Adipocyte (in vitro differentiated cells): ENCODE measurements around the gene KRTAP12-1.
"Not testable (repeated sequence)": the region's sequence is repeated elsewhere in the genome, so short reads cannot be mapped to it uniquely, and the experiment has no call there.

Experiments used
- DNase-seq: peaks from one replicate; pipeline ENCODE4 v3.0.0-alpha.2; 2015; ENCODE audit warnings: low read depth
- H3K27me3 ChIP-seq: replicated peaks from 2 replicates; pipeline ENCODE4 v1.7.0; 2013; ENCODE audit warnings: mild to moderate bottlenecking, low read length, moderate library complexity; ENCODE audit not compliant: control insufficient read depth, insufficient read depth
- H3K36me3 ChIP-seq: 2 replicates; pipeline ENCODE4 v1.7.0; 2013; ENCODE audit warnings: low read length, mild to moderate bottlenecking, moderate library complexity; ENCODE audit not compliant: control insufficient read depth, insufficient read depth, severe bottlenecking
- H3K4me1 ChIP-seq: 2 replicates; pipeline ENCODE4 v1.7.0; 2013; ENCODE audit warnings: mild to moderate bottlenecking, low read length, moderate library complexity; ENCODE audit not compliant: control insufficient read depth, insufficient read depth
- H3K4me3 ChIP-seq: 2 replicates; pipeline ENCODE4 v1.7.0; 2013; ENCODE audit warnings: mild to moderate bottlenecking, low read length, moderate library complexity
- H3K9ac ChIP-seq: 2 replicates; pipeline ENCODE4 v1.7.0; 2013; ENCODE audit warnings: mild to moderate bottlenecking, low read length, moderate library complexity
- H3K9me3 ChIP-seq: 2 replicates; pipeline ENCODE4 v1.7.0; 2013; ENCODE audit warnings: mild to moderate bottlenecking, low read length, moderate library complexity; ENCODE audit not compliant: control insufficient read depth

Gene KRTAP12-1

GRCh38 chr21:44649521-44650100 lies 32.4 kb downstream of the KRTAP12-1 start:
- no peaks in the 10 kb centered on the region for H3K4me1 ChIP-seq
- H3K9me3 ChIP-seq, result peaks cover 5% of the 10 kb centered on the region
- no peaks in the 10 kb centered on the region for H3K36me3 ChIP-seq
- H3K4me3 ChIP-seq, result no peak overlapping the region
- no peak for DNase-seq
- H3K27me3 ChIP-seq, result no peaks in the 10 kb centered on the region
- no peak overlapping the region for H3K9ac ChIP-seq

GRCh38 chr21:44648557-44649311 lies 33.2 kb downstream of the KRTAP12-1 start:
- H3K27me3 ChIP-seq, result no peaks in the 10 kb centered on the region
- DNase-seq, result no peak
- H3K9ac ChIP-seq, result no peak overlapping the region

DNA sequence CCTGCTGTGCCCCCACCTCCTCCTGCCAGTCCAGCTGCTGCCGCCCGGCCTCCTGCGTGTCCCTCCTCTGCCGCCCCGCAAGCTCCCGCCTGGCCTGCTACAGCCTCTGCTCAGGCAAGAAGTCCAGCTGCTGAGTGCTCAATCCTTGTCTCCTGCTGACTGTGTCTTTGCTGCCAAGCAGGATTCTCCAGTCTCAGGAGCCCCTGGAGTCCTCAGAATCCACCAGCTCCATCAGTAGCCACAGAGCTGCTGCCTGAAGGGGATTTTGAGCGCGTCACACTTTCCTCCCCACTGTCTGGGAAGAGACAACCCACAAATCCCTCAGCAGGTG lies 34.8 kb downstream of the KRTAP12-1 start:
- peaks cover 22% of the 10 kb centered on the region for H3K9me3 ChIP-seq
- H3K9ac ChIP-seq, result no peak overlapping the region
- H3K4me1 ChIP-seq, result no peaks in the 10 kb centered on the region
- H3K4me3 ChIP-seq, result no peak overlapping the region
- no peaks in the 10 kb centered on the region for H3K36me3 ChIP-seq
- no peaks in the 10 kb centered on the region for H3K27me3 ChIP-seq
- DNase-seq, result no peak

More at GRCh38 chr21:44648557-44649311, 33.2 kb downstream of the KRTAP12-1 start:
- peaks cover 14% of the 10 kb centered on the region for H3K9me3 ChIP-seq
- no peak overlapping the region for H3K4me3 ChIP-seq
- no peaks in the 10 kb centered on the region for H3K36me3 ChIP-seq
- H3K4me1 ChIP-seq, result no peaks in the 10 kb centered on the region

- not testable (repeated sequence) for H3K27me3 ChIP-seq, H3K36me3 ChIP-seq, H3K9ac ChIP-seq, H3K4me3 ChIP-seq, H3K4me1 ChIP-seq, DNase-seq
- H3K9me3 ChIP-seq, result peaks cover 24% of the 10 kb centered on the region
Observed at GRCh38 chr21:44646366-44647221, 35.4 kb downstream of the KRTAP12-1 start, which contains the start of gene KRTAP10-11. Gene KRTAP10-11 (plus strand): TSS chr21:44646414. CDS start chr21:44646459, 45 bp downstream.

- H3K36me3 ChIP-seq, result no peaks in the 10 kb centered on the region
- no peaks in the 10 kb centered on the region for H3K4me1 ChIP-seq
- H3K9ac ChIP-seq, result no peak overlapping the region
- H3K9me3 ChIP-seq, result peaks cover 32% of the 10 kb centered on the region
- no peak overlapping the region for H3K4me3 ChIP-seq
- DNase-seq, result no peak
- no peaks in the 10 kb centered on the region for H3K27me3 ChIP-seq
Observed at GRCh38 chr21:44644878-44645277, 37.1 kb downstream of the KRTAP12-1 start.

GRCh38 chr21:44643741-44644310 lies 38.1 kb downstream of the KRTAP12-1 start:
- DNase-seq, result no peak
- H3K4me1 ChIP-seq, result no peaks in the 10 kb centered on the region
- no peak overlapping the region for H3K9ac ChIP-seq
- H3K4me3 ChIP-seq, result no peak overlapping the region
- H3K27me3 ChIP-seq, result no peaks in the 10 kb centered on the region
- no peaks in the 10 kb centered on the region for H3K36me3 ChIP-seq
- peaks cover 32% of the 10 kb centered on the region for H3K9me3 ChIP-seq

GRCh38 chr21:44640761-44641160 lies 41.2 kb downstream of the KRTAP12-1 start:
- Histone ChIP-seq H3K4me3 (no peak overlapping the region), H3K9me3 (peaks cover 32% of the 10 kb centered on the region), H3K4me1 (no peaks in the 10 kb centered on the region), H3K36me3 (no peaks in the 10 kb centered on the region), H3K9ac (no peak overlapping the region), H3K27me3 (no peaks in the 10 kb centered on the region)
- DNase-seq, result no peak

GRCh38 chr21:44639331-44639655 lies 42.7 kb downstream of the KRTAP12-1 start:
- no peak for DNase-seq
- no peaks in the 10 kb centered on the region for H3K27me3 ChIP-seq

GRCh38 chr21:44638506-44639330 lies 43.2 kb downstream of the KRTAP12-1 start:
- not testable (repeated sequence) for H3K4me3 ChIP-seq, DNase-seq, H3K36me3 ChIP-seq, H3K27me3 ChIP-seq, H3K9ac ChIP-seq, H3K4me1 ChIP-seq
- peaks cover 18% of the 10 kb centered on the region for H3K9me3 ChIP-seq

More at GRCh38 chr21:44639331-44639655, 42.7 kb downstream of the KRTAP12-1 start:
- Histone ChIP-seq H3K9me3 (peaks cover 24% of the 10 kb centered on the region), H3K4me1 (no peaks in the 10 kb centered on the region), H3K4me3 (no peak overlapping the region), H3K36me3 (no peaks in the 10 kb centered on the region), H3K9ac (no peak overlapping the region)

- H3K9ac ChIP-seq, H3K4me1 ChIP-seq, H3K36me3 ChIP-seq, H3K4me3 ChIP-seq, H3K27me3 ChIP-seq, DNase-seq: not testable (repeated sequence)
- H3K9me3 ChIP-seq, result peaks cover 18% of the 10 kb centered on the region
Observed at GRCh38 chr21:44637851-44638348, 44.1 kb downstream of the KRTAP12-1 start.
